KBM-7 (cell line): Measurements from ENCODE around the gene NEU4.
"Not testable (repeated sequence)": the region's sequence is repeated elsewhere in the genome, so short reads cannot be mapped to it uniquely, and the experiment has no call there.

ENCODE experiments used
- DNase-seq: peaks from one replicate; pipeline ENCODE4 v3.0.0-alpha.2; 2015
- in situ Hi-C: fragments of 300-500 bp; cut with MboI; formaldehyde crosslinking; loops from 2 replicates; pipeline ENCODE4 v1.14.3; 2020; ENCODE audit warnings: low sequenced_read_pairs, low pct_unique_long_range_greater_than_20kb, mixed read lengths

Gene NEU4

GRCh38 chr2:241797441-241798080 is 11.4 kb upstream of the NEU4 start:
- DNase-seq, result no peak
- in situ Hi-C loops, result no loop called here

GRCh38 chr2:241798081-241798630 is 10.8 kb upstream of the NEU4 start:
- in situ Hi-C loops, result no loop called here
- no peak for DNase-seq

- no peak for DNase-seq
- in situ Hi-C loops, result no loop called here
These were observed 10.1 kb upstream of the NEU4 start for GRCh38 chr2:241798631-241799521.

- no peak for DNase-seq
- in situ Hi-C loops, result no loop called here
These were observed 9.3 kb upstream of the NEU4 start for GRCh38 chr2:241799522-241800197.

- DNase-seq, result not testable (repeated sequence)
These were observed 8.6 kb upstream of the NEU4 start for GRCh38 chr2:241800198-241800903.

GRCh38 chr2:241801611-241802420 is 7.2 kb upstream of the NEU4 start:
- in situ Hi-C loops, result no loop called here
- DNase-seq, result no peak

More at GRCh38 chr2:241800198-241800903, 8.6 kb upstream of the NEU4 start:
- in situ Hi-C loops, result not testable (repeated sequence)

GRCh38 chr2:241802421-241803318 is 6.3 kb upstream of the NEU4 start:
- no peak for DNase-seq
- in situ Hi-C loops, result no loop called here

- in situ Hi-C loops, result no loop called here
- no peak for DNase-seq
These were observed 5.3 kb upstream of the NEU4 start for GRCh38 chr2:241803387-241804325.

GRCh38 chr2:241804326-241805229 is 4.4 kb upstream of the NEU4 start:
- peak; percentile 62 for DNase-seq
- in situ Hi-C loops, result no loop called here

- DNase-seq, in situ Hi-C loops: not testable (repeated sequence)
These were observed 2.8 kb upstream of the NEU4 start for GRCh38 chr2:241806217-241806616.

- no peak for DNase-seq
- in situ Hi-C loops, result no loop called here
These were observed 807 bp upstream of the NEU4 start for GRCh38 chr2:241808051-241808720.

- no peak for DNase-seq
- in situ Hi-C loops, result no loop called here
These were observed 652 bp downstream of the NEU4 start for GRCh38 chr2:241809383-241810306.

GRCh38 chr2:241810307-241811200 is 1.6 kb downstream of the NEU4 start:
- no peak for DNase-seq
- in situ Hi-C loops, result no loop called here
